GM12864 (cell line): Measurements from ENCODE around the gene MT2A.

Source experiments
- DNase-seq: peaks from one replicate; pipeline ENCODE4 v3.0.0-alpha.2; 2011; ENCODE audit warnings: low read depth
- H3K4me3 ChIP-seq: 2 replicates; pipeline ENCODE4 v1.5.1; 2011; ENCODE audit warnings: mild to moderate bottlenecking, low read depth, low read length, control low read depth
- CTCF ChIP-seq: IDR thresholded peaks from 2 replicates; pipeline ENCODE4 v1.5.1; 2011; ENCODE audit warnings: low read depth, mild to moderate bottlenecking, moderate library complexity, low read length, control low read depth, inconsistent platforms; ENCODE audit errors: missing control alignments

MT2A gene

DNA sequence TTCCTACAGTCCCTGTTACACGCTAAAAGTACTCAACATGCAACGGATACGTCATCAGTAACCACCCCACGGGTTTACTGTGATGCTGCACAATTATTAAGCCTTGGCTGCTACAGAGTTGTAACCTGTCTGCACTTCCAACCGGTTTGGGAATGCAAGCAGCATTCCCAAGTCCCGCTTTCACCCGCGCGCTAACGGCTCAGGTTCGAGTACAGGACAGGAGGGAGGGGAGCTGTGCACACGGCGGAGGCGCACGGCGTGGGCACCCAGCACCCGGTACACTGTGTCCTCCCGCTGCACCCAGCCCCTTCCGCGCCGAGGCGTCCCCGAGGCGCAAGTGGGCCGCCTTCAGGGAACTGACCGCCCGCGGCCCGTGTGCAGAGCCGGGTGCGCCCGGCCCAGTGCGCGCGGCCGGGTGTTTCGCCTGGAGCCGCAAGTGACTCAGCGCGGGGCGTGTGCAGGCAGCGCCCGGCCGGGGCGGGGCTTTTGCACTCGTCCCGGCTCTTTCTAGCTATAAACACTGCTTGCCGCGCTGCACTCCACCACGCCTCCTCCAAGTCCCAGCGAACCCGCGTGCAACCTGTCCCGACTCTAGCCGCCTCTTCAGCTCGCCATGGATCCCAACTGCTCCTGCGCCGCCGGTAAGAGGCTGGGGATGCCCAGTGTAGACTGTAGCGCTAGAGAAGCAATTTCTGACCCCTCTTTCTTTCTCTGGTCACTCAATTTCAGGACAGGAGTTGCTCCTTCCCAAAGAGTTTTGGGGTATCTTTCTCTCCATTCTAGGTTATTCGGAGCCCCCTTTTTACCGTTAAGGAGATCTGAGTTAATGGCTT is at the start of gene MT2A:
TSS of gene MT2A (plus strand) at position 542 of the 833 bp plus-strand sequence. CDS start at position 614, 72 bp downstream.
- TF ChIP-seq CTCF: no peak
- peak within 1 kb of the TSS; percentile 58 for H3K4me3 ChIP-seq
- DNase-seq: peak; percentile 74

- no peak for TF ChIP-seq CTCF
- no peak for DNase-seq
- no peak overlapping the region for H3K4me3 ChIP-seq
These were observed 49.3 kb upstream of the MT2A start for GRCh38 chr16:56559109-56559508.

- no peak for DNase-seq
- no peak for TF ChIP-seq CTCF
- no peak overlapping the region for H3K4me3 ChIP-seq
These were observed 47.9 kb upstream of the MT2A start for GRCh38 chr16:56560447-56560846.

DNA sequence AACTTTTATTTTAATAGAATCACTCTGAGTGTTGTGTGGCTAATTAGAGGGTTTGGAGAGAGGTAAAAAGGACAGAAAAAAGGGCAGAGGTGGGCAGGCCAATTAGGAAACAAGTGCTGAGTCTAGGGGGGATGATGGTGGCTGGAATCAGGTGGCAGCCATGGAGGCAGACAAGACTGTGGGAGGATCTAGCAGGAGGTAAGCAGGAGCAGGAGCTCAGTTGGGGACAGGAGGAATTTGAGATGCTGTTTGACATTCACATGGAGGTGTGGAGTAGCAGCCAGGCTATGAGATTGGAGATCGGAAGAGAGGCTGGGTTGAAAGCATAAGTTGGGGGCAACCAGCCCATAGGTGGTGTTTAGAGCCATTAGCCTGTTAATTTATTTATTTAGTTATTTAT is 47.3 kb upstream of the MT2A start:
- no peak for TF ChIP-seq CTCF
- H3K4me3 ChIP-seq: no peak overlapping the region
- no peak for DNase-seq

DNA sequence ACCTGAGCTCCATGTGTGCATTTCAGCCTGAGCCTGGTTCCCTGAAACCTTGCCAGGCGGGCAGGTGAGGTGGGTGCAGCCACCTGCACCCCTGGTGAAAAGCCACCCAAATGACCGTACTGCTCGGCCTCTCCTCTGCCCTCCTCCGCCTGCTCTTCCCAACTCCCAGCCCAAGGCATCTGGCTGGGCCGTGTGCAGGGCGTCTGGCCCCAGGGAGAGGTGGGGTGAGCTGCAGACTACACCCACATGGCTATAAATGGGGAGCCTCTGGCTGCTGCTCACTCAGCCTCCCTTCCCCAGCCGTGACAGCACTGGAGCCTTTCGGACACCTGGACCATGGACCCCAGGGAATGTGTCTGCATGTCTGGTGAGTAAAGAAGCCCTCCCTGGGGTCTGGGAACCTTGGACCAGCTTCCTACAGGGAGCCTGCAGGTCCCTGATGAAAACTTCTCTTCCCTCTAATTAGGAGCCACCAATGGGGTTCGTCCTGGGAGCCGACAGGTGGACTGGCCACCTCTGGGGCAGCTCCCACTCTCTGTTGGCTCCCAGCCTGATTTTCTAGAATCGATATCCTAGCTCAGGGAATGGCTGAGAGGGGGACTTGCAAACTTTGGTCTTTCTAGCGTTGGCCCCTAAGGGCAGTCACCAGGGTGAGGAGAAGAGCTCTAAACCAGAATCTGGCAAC is 43.4 kb upstream of the MT2A start, which contains the start of gene MT4:
TSS of gene MT4 (plus strand) at position 281 of the 685 bp plus-strand sequence. CDS start at position 337, 56 bp downstream.
- no peak within 1 kb of the TSS for H3K4me3 ChIP-seq
- no peak for TF ChIP-seq CTCF
- no peak for DNase-seq

GRCh38 chr16:56569971-56570370 is 38.4 kb upstream of the MT2A start:
- TF ChIP-seq CTCF: no peak
- no peak overlapping the region for H3K4me3 ChIP-seq
- DNase-seq: no peak
